Ishikawa (cell line): ENCODE results near the gene ZFP36L2.
A peak's percentile ranks its signal among the peaks of the same experiment; 100 is the strongest.

Source experiments
- CEBPB ChIP-seq: IDR thresholded peaks from 2 replicates; pipeline ENCODE4 v1.6.1; 2012
- CREB1 ChIP-seq: IDR thresholded peaks from 2 replicates; pipeline ENCODE4 v1.6.1; 2012; ENCODE audit warnings: low read depth
- EGR1 ChIP-seq: IDR thresholded peaks from 2 replicates; pipeline ENCODE4 v1.6.1; 2012
- EP300 ChIP-seq: IDR thresholded peaks from 2 replicates; pipeline ENCODE4 v1.6.1; 2012; ENCODE audit warnings: borderline replicate concordance
- FOXM1 ChIP-seq: IDR thresholded peaks from 2 replicates; pipeline ENCODE4 v1.6.1; 2012; ENCODE audit warnings: low read depth, borderline replicate concordance
- NFIC ChIP-seq: IDR thresholded peaks from 2 replicates; pipeline ENCODE4 v1.6.1; 2012
- RAD21 ChIP-seq: IDR thresholded peaks from 2 replicates; pipeline ENCODE4 v1.6.1; 2012; ENCODE audit warnings: low read depth
- TAF1 ChIP-seq: IDR thresholded peaks from 2 replicates; pipeline ENCODE4 v1.6.1; 2012; ENCODE audit warnings: low read depth, mild to moderate bottlenecking
- TCF12 ChIP-seq: IDR thresholded peaks from 2 replicates; pipeline ENCODE4 v1.6.1; 2012; ENCODE audit warnings: low read depth
- TEAD4 ChIP-seq: IDR thresholded peaks from 2 replicates; pipeline ENCODE4 v1.6.1; 2012
- USF1 ChIP-seq: IDR thresholded peaks from 2 replicates; pipeline ENCODE4 v1.6.1; 2012
- YY1 ChIP-seq: IDR thresholded peaks from 2 replicates; pipeline ENCODE4 v1.6.1; 2012; ENCODE audit warnings: low read depth
- ZBTB7A ChIP-seq: IDR thresholded peaks from 2 replicates; pipeline ENCODE4 v1.6.1; 2012; ENCODE audit warnings: low read depth
- TF ChIP-seq, protein P1 (sequence below): IDR thresholded peaks from 2 replicates; pipeline ENCODE4 v1.6.1; 2012; ENCODE audit warnings: low read depth, mild to moderate bottlenecking
- TF ChIP-seq, protein P2 (sequence below): IDR thresholded peaks from 2 replicates; pipeline ENCODE4 v1.6.1; 2012

The ZFP36L2 gene

GRCh38 chr2:43255296-43255910 lies 29.0 kb upstream of the ZFP36L2 start:
- TF ChIP-seq, protein P1, sequence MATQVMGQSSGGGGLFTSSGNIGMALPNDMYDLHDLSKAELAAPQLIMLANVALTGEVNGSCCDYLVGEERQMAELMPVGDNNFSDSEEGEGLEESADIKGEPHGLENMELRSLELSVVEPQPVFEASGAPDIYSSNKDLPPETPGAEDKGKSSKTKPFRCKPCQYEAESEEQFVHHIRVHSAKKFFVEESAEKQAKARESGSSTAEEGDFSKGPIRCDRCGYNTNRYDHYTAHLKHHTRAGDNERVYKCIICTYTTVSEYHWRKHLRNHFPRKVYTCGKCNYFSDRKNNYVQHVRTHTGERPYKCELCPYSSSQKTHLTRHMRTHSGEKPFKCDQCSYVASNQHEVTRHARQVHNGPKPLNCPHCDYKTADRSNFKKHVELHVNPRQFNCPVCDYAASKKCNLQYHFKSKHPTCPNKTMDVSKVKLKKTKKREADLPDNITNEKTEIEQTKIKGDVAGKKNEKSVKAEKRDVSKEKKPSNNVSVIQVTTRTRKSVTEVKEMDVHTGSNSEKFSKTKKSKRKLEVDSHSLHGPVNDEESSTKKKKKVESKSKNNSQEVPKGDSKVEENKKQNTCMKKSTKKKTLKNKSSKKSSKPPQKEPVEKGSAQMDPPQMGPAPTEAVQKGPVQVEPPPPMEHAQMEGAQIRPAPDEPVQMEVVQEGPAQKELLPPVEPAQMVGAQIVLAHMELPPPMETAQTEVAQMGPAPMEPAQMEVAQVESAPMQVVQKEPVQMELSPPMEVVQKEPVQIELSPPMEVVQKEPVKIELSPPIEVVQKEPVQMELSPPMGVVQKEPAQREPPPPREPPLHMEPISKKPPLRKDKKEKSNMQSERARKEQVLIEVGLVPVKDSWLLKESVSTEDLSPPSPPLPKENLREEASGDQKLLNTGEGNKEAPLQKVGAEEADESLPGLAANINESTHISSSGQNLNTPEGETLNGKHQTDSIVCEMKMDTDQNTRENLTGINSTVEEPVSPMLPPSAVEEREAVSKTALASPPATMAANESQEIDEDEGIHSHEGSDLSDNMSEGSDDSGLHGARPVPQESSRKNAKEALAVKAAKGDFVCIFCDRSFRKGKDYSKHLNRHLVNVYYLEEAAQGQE = no peak
- TF ChIP-seq TCF12 (peak; percentile 82), CREB1 (0 out of 2 replicates have a peak, but pooled peaks have one; percentile 21), NFIC (peak; percentile 96), USF1 (no peak), TAF1 (no peak), CEBPB (no peak), TEAD4 (peak; percentile 83), ZBTB7A (no peak), EP300 (peak; percentile 83), FOXM1 (peak; percentile 59; the same call in 1 of the 2 replicates), EGR1 (no peak), YY1 (no peak; the same call in 1 of the 2 replicates)
- TF ChIP-seq, protein P2, sequence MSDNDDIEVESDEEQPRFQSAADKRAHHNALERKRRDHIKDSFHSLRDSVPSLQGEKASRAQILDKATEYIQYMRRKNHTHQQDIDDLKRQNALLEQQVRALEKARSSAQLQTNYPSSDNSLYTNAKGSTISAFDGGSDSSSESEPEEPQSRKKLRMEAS = no peak

DNA sequence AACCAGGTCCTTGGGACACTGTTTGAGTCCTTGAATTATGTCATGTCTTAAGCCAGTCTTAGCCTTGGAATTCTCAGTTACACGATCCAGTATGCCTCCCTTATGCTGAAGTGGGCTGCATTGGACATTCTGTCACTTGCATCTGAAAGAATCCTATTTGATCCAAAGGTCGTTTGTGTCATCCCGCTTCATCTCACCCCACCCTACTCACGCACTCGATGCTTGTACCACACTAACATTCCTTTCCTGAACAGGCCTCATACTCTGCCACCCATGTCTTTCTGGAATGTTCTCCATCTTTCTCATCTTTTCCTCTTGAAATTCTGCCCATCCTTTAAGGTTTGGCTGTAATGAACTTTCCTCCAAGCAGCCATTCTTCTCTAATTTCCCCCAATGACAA lies 27.9 kb upstream of the ZFP36L2 start:
- TF ChIP-seq CEBPB (no peak), TEAD4 (no peak), YY1 (no peak), TAF1 (no peak), EP300 (no peak), FOXM1 (no peak), EGR1 (no peak)
- TF ChIP-seq, protein P1 = no peak

DNA sequence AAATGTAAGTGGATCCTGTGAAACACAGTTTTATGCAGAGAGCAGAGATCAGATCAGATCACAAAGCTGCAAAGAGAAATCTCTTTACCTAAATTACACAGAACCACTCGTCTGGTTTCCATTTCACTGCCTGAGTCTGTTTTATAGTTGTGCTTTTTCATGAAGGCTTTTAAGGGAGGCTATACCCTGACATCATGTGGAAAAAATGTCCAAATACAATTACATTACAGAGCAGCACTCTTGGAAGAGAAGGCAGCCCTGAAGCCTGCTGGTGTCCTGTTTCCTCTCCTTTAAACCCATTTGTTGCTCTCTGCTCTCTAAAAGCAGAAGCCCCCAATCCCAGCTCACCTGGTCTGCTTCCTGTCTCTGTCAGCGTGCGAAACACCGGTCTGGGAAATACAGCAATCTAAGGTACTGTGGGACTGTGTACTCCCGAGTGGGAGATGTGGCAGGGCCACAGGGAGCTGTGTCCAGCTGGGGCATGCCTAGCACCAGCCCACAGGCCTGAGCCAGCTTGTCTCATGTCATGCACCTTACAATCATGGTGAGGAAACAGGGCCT lies 24.8 kb upstream of the ZFP36L2 start:
- peak; percentile 65; the same call in 1 of the 2 replicates for TF ChIP-seq TEAD4
- 0 out of 2 replicates have a peak, but pooled peaks have one; percentile 14 for TF ChIP-seq NFIC
- peak; percentile 43; the same call in 1 of the 2 replicates for TF ChIP-seq TCF12
- TF ChIP-seq RAD21 = peak; percentile 13; the same call in 1 of the 2 replicates
- TF ChIP-seq USF1 = no peak
- TF ChIP-seq TAF1 = no peak
- TF ChIP-seq EP300 = no peak

- no peak for TF ChIP-seq FOXM1
- TF ChIP-seq ZBTB7A = no peak
- TF ChIP-seq, protein P2 = no peak
These were observed 23.6 kb upstream of the ZFP36L2 start for GRCh38 chr2:43250015-43250414.

DNA sequence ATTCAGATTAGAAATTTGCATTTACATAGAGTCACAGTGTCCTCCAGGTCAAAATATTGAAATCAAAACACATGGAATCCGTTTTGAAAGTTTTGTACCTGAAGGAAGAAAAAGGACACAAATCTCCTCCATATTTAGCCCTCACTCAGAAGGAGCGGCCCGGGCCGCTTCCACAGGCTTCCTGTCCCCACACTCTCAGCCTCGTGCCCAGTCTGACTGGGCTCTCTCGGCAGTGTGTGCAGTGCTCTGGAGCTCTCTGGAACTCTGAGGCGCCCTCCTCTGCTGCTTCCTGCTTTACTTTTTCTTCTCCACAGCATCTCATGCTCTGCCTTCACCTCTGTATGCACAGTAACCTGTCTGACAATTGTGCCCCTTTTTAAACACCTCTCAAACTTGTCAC lies 22.2 kb upstream of the ZFP36L2 start:
- no peak for TF ChIP-seq NFIC
- TF ChIP-seq USF1 = no peak
- no peak for TF ChIP-seq CEBPB
- no peak for TF ChIP-seq EGR1
- TF ChIP-seq TAF1 = no peak
- TF ChIP-seq, protein P2 = no peak
- TF ChIP-seq TEAD4 = no peak
- TF ChIP-seq, protein P1 = no peak
- TF ChIP-seq YY1 = no peak
- no peak for TF ChIP-seq RAD21
- TF ChIP-seq TCF12 = no peak
- TF ChIP-seq FOXM1 = no peak
- no peak for TF ChIP-seq ZBTB7A
- TF ChIP-seq CREB1 = no peak
- no peak for TF ChIP-seq EP300
